NCI-H2196 treated with DMSO at 0.1 percent for 48 hours (cell line): Measurements from ENCODE around the gene C19orf85.
A peak's percentile ranks its signal among the peaks of the same experiment; 100 is the strongest.

Source experiments
- DNase-seq: peaks from one replicate; lab custom pipeline; 2025; ENCODE audit not compliant: unreplicated experiment; lab: John Stamatoyannopoulos, UW

The C19orf85 gene

GRCh38 chr19:55489711-55490477 lies 25.3 kb upstream of the C19orf85 start:
- DNase-seq = no peak

- no peak for DNase-seq
These were observed 24.6 kb upstream of the C19orf85 start for GRCh38 chr19:55488986-55489710.

- no peak for DNase-seq
These were observed 23.6 kb upstream of the C19orf85 start, which contains the start of gene SSC5D for GRCh38 chr19:55487924-55488687. Gene SSC5D, plus strand, starts transcription at chr19:55488436. Its CDS starts 154 bp downstream, at chr19:55488590.

GRCh38 chr19:55486971-55487923 lies 22.7 kb upstream of the C19orf85 start:
- no peak for DNase-seq

- DNase-seq = no peak
These were observed 21.8 kb upstream of the C19orf85 start for GRCh38 chr19:55486043-55486970.

GRCh38 chr19:55485439-55486011 lies 21.0 kb upstream of the C19orf85 start:
- no peak for DNase-seq

- peak; percentile 36 for DNase-seq
These were observed 20.3 kb upstream of the C19orf85 start, which contains the start of gene NAT14 for GRCh38 chr19:55484593-55485438. Gene NAT14, plus strand, starts transcription at chr19:55485188. Its CDS starts 521 bp downstream, at chr19:55485709.

GRCh38 chr19:55483706-55484592 lies 19.4 kb upstream of the C19orf85 start:
- DNase-seq = no peak

GRCh38 chr19:55482967-55483705 lies 18.6 kb upstream of the C19orf85 start:
- DNase-seq = no peak

GRCh38 chr19:55482156-55482961 lies 17.8 kb upstream of the C19orf85 start:
- no peak for DNase-seq

GRCh38 chr19:55481794-55482155 lies 17.2 kb upstream of the C19orf85 start:
- DNase-seq = no peak

GRCh38 chr19:55481148-55481793 lies 16.7 kb upstream of the C19orf85 start:
- DNase-seq = no peak

- no peak for DNase-seq
These were observed 15.1 kb upstream of the C19orf85 start for GRCh38 chr19:55479451-55480230.

GRCh38 chr19:55479045-55479444 lies 14.5 kb upstream of the C19orf85 start:
- no peak for DNase-seq
